Tibial nerve (tissue), 4 donors: ENCODE results near the gene TSPAN5.

ENCODE experiments used
- CTCF ChIP-seq, 5 experiments: fragments of 200-600 bp in 3 of 5; fragments of 450-650 bp in 2 of 5; sonication (generic) in 3 of 5; IDR thresholded peaks; one replicate each; pipeline ENCODE4 v1.5.1; 2016 to 2019; ENCODE audit warnings: antibody characterized with exemption in 5 of 5, mild to moderate bottlenecking in 3 of 5, moderate library complexity in 2 of 5
- EP300 ChIP-seq, 2 donors: sonication (generic); formaldehyde crosslinking; IDR thresholded peaks; one replicate each; pipeline ENCODE4 v1.6.1; 2017; ENCODE audit warnings: antibody characterized with exemption in 2 of 2, mild to moderate bottlenecking in 1 of 2

GRCh38 chr4:98539741-98540140 is 118.7 kb downstream of the TSPAN5 start:
- no peak for TF ChIP-seq CTCF (IDR thresholded peaks at IDR 0.05)
- TF ChIP-seq EP300 (IDR thresholded peaks at IDR 0.05), result no peak
